Gastrocnemius medialis (tissue), 4 donors: Measurements from ENCODE around the gene CDH7.

Source experiments
- POLR2A ChIP-seq, 2 donors: fragments of 450-650 bp; IDR thresholded peaks; one replicate each; pipeline ENCODE4 v1.6.1; 2017; ENCODE audit warnings: antibody characterized with exemption in 2 of 2, mild to moderate bottlenecking in 2 of 2, moderate library complexity in 2 of 2
- TF ChIP-seq, protein P1 (sequence below), 5 experiments: fragments of 450-650 bp in 3 of 5; fragments of 200-600 bp in 2 of 5; sonication (generic) in 2 of 5; IDR thresholded peaks in 4 of 5; conservative IDR thresholded peaks in 1 of 5; 1 replicate in 4 of 5; 2 replicates in 1 of 5; pipeline ENCODE4 v1.5.1; 2016 to 2019; ENCODE audit warnings: antibody characterized with exemption in 5 of 5, mild to moderate bottlenecking in 3 of 5, moderate library complexity in 3 of 5

DNA sequence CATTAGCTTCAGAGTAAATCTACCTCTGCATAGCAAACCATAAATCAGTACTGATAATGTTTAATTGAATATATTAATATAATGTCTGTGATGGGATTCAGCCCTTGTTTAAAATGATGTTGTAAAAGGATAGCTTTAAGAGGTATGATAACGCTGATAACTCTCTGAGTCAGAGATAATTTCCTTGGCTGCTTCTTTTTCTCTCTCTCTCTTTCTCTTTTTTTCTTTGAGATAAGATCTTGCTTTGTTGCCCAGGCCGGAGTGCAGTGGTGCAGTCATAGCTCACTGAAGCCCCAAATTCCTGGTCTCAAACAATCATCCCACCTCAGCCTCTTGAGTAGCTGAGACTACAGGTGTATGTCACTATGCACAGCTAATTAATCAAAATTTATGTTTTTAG is 35.7 kb downstream of the CDH7 start:
- TF ChIP-seq POLR2A (IDR thresholded peaks at IDR 0.05), result no peak
- TF ChIP-seq, protein P1, sequence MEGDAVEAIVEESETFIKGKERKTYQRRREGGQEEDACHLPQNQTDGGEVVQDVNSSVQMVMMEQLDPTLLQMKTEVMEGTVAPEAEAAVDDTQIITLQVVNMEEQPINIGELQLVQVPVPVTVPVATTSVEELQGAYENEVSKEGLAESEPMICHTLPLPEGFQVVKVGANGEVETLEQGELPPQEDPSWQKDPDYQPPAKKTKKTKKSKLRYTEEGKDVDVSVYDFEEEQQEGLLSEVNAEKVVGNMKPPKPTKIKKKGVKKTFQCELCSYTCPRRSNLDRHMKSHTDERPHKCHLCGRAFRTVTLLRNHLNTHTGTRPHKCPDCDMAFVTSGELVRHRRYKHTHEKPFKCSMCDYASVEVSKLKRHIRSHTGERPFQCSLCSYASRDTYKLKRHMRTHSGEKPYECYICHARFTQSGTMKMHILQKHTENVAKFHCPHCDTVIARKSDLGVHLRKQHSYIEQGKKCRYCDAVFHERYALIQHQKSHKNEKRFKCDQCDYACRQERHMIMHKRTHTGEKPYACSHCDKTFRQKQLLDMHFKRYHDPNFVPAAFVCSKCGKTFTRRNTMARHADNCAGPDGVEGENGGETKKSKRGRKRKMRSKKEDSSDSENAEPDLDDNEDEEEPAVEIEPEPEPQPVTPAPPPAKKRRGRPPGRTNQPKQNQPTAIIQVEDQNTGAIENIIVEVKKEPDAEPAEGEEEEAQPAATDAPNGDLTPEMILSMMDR (IDR thresholded peaks at IDR 0.05 in 4 of 5, conservative IDR thresholded peaks at IDR 0.05 in 1 of 5), result no peak
